Neural cell (in vitro differentiated cells): ENCODE measurements around the gene ANO1. TPM values are rescaled to one million over a fixed set of nuclear protein-coding genes. Genes with fewer than 3 reads are reported as not detected.

ENCODE experiments used
- H2AFZ ChIP-seq: fragments of 200-600, 300-800 bp; sonication (generic), shearing (Covaris generic); 2 replicates; pipeline ENCODE4 v1.6.0; 2014; ENCODE audit warnings: low read depth, mild to moderate bottlenecking, antibody characterized with exemption, low read length, moderate library complexity
- H3F3A ChIP-seq: fragments of 200-600 bp; shearing (Covaris generic); 2 replicates; pipeline ENCODE4 v1.6.1; 2016; ENCODE audit warnings: mild to moderate bottlenecking, moderate library complexity, mixed read lengths, antibody characterized with exemption, low read length; ENCODE audit not compliant: insufficient read depth, poor library complexity, severe bottlenecking
- H3K27ac ChIP-seq: fragments of 200-600, 300-800 bp; sonication (generic), shearing (Covaris generic); 2 replicates; pipeline ENCODE4 v1.5.1; 2014; ENCODE audit warnings: mild to moderate bottlenecking, low read length, moderate library complexity
- H3K27me3 ChIP-seq: fragments of 300-800, 200-600 bp; sonication (generic), shearing (Covaris generic); 2 replicates; pipeline ENCODE4 v1.6.0; 2014; ENCODE audit warnings: mild to moderate bottlenecking, low read depth, low read length, moderate library complexity; ENCODE audit not compliant: insufficient read depth
- H3K36me3 ChIP-seq: fragments of 300-800, 200-600 bp; sonication (generic), shearing (Covaris generic); 2 replicates; pipeline ENCODE4 v1.5.1; 2014; ENCODE audit warnings: mild to moderate bottlenecking, antibody characterized with exemption, low read length, moderate library complexity; ENCODE audit not compliant: insufficient read depth
- H3K4me2 ChIP-seq: fragments of 300-800, 200-600 bp; sonication (generic), shearing (Covaris generic); 2 replicates; pipeline ENCODE4 v1.6.0; 2014; ENCODE audit warnings: mild to moderate bottlenecking, low read length
- H3K4me3 ChIP-seq: fragments of 300-800, 200-600 bp; sonication (generic), shearing (Covaris generic); 2 replicates; pipeline ENCODE4 v1.5.1; 2014; ENCODE audit warnings: mild to moderate bottlenecking, low read length, moderate library complexity
- H3K79me2 ChIP-seq: fragments of 200-600 bp; shearing (Covaris generic); replicated peaks from 2 replicates; pipeline ENCODE4 v1.6.0; 2014; ENCODE audit warnings: mild to moderate bottlenecking, low read length, moderate library complexity; ENCODE audit not compliant: insufficient read depth
- H3K9ac ChIP-seq: fragments of 300-800, 200-600 bp; sonication (generic), shearing (Covaris generic); 2 replicates; pipeline ENCODE4 v1.6.1; 2016; ENCODE audit warnings: mild to moderate bottlenecking, low read length, mixed read lengths
- H3K9me2 ChIP-seq: fragments of 200-600 bp; shearing (Covaris generic); 2 replicates; pipeline ENCODE4 v1.6.1; 2016; ENCODE audit warnings: mild to moderate bottlenecking, low read length, mixed read lengths; ENCODE audit not compliant: insufficient read depth
- H3K9me3 ChIP-seq: fragments of 200-600, 300-800 bp; sonication (generic), shearing (Covaris generic); 2 replicates; pipeline ENCODE4 v1.6.1; 2016; ENCODE audit warnings: mild to moderate bottlenecking, mixed run types, low read length, moderate library complexity, mixed read lengths
- H4K20me1 ChIP-seq: fragments of 200-600 bp; shearing (Covaris generic); 2 replicates; pipeline ENCODE4 v1.6.1; 2016; ENCODE audit warnings: mild to moderate bottlenecking, mixed run types; ENCODE audit not compliant: insufficient read depth
- EP300 ChIP-seq: fragments of 450-650 bp; conservative IDR thresholded peaks from 2 replicates; pipeline ENCODE4 v1.6.1; 2014; ENCODE audit warnings: antibody characterized with exemption, mild to moderate bottlenecking, moderate library complexity; ENCODE audit not compliant: poor library complexity, severe bottlenecking
- EZH2 ChIP-seq: fragments of 200-600, 300-800 bp; shearing (Covaris generic), sonication (generic); IDR thresholded peaks from 2 replicates; pipeline ENCODE4 v1.6.1; 2014; ENCODE audit warnings: antibody characterized with exemption, low read length, borderline replicate concordance, mild to moderate bottlenecking; ENCODE audit not compliant: insufficient read depth, poor library complexity, severe bottlenecking
- MXI1 ChIP-seq: fragments of 450-650 bp; conservative IDR thresholded peaks from 2 replicates; pipeline ENCODE4 v1.6.1; 2014; ENCODE audit warnings: antibody characterized with exemption, mild to moderate bottlenecking; ENCODE audit not compliant: poor library complexity, severe bottlenecking
- POLR2AphosphoS5 ChIP-seq: IDR thresholded peaks from 2 replicates; pipeline ENCODE4 v1.6.1; 2012
- RAD21 ChIP-seq: fragments of 450-650 bp; conservative IDR thresholded peaks from 2 replicates; pipeline ENCODE4 v1.6.1; 2014; ENCODE audit warnings: antibody characterized with exemption, mild to moderate bottlenecking, moderate library complexity
- SMC3 ChIP-seq: fragments of 450-650 bp; conservative IDR thresholded peaks from 2 replicates; pipeline ENCODE4 v1.6.1; 2014; ENCODE audit warnings: antibody characterized with exemption, mild to moderate bottlenecking, moderate library complexity; ENCODE audit not compliant: poor library complexity
- TAF1 ChIP-seq: IDR thresholded peaks from 2 replicates; pipeline ENCODE4 v1.6.1; 2012; ENCODE audit warnings: low read depth
- polyA plus RNA-seq: library from polyadenylated mRNA; depleted of rRNA; stranded (reverse); fragments of >200 nt; gene quantifications from 2 replicates; pipeline ENCODE4 v1.2.3, GENCODE V29; 2014
- TF ChIP-seq, protein P1 (sequence below): IDR thresholded peaks from 2 replicates; pipeline ENCODE4 v1.6.1; 2012; ENCODE audit warnings: borderline replicate concordance
- TF ChIP-seq, protein P2 (sequence below): fragments of 450-650 bp; IDR thresholded peaks from 2 replicates; pipeline ENCODE4 v1.5.1; 2014; ENCODE audit warnings: antibody characterized with exemption, mild to moderate bottlenecking, moderate library complexity; ENCODE audit not compliant: poor library complexity, severe bottlenecking

The ANO1 gene
- polyA plus RNA-seq, 1 donor from 2014 or later: not detected

DNA sequence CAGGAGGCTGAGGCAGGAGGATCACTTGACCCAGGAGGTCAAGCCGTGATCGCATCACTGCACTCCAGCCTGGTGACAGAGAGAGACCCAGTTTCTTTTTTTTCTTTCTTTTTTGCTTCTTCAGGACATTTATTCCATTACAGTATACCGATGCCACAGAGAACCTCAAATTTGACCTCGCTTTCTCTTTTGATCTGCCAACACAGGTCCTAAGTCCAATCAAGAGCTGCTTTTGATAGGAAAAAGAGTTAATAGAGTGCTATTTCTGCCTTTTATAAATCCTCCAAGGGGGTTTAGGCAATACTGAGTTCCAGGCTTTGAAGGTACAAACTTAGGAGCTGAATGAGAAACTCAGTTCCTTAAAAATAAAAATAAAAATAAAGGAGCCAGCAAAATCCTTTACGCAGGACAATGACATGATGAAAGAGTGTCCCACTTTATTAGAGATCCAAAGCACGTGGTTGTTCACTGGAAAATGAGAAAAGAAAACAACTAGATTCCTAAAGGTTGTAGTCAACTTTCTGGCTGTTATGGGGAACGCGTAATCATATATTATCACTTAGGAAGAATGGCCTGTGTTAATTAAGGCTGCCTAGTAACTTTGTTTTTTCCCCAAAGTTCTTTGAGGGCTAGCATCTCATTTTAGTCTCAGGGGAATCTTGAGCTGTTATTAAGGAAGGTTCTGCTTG, 152.2 kb downstream of the ANO1 start:
- Histone ChIP-seq H3K36me3 (no peaks in the 10 kb centered on the region), H3K9me3 (no peaks in the 10 kb centered on the region), H3K9ac (no peak overlapping the region), H3K79me2 (no peaks in the 10 kb centered on the region), H3K27ac (no peak overlapping the region), H4K20me1 (no peaks in the 10 kb centered on the region), H3K4me2 (no peak overlapping the region), H3K9me2 (no peaks in the 10 kb centered on the region), H3K4me3 (no peak overlapping the region), H2AFZ (no peak overlapping the region), H3F3A (no peaks in the 10 kb centered on the region), H3K27me3 (no peaks in the 10 kb centered on the region)
- no peak for TF ChIP-seq SMC3
- TF ChIP-seq, protein P1, sequence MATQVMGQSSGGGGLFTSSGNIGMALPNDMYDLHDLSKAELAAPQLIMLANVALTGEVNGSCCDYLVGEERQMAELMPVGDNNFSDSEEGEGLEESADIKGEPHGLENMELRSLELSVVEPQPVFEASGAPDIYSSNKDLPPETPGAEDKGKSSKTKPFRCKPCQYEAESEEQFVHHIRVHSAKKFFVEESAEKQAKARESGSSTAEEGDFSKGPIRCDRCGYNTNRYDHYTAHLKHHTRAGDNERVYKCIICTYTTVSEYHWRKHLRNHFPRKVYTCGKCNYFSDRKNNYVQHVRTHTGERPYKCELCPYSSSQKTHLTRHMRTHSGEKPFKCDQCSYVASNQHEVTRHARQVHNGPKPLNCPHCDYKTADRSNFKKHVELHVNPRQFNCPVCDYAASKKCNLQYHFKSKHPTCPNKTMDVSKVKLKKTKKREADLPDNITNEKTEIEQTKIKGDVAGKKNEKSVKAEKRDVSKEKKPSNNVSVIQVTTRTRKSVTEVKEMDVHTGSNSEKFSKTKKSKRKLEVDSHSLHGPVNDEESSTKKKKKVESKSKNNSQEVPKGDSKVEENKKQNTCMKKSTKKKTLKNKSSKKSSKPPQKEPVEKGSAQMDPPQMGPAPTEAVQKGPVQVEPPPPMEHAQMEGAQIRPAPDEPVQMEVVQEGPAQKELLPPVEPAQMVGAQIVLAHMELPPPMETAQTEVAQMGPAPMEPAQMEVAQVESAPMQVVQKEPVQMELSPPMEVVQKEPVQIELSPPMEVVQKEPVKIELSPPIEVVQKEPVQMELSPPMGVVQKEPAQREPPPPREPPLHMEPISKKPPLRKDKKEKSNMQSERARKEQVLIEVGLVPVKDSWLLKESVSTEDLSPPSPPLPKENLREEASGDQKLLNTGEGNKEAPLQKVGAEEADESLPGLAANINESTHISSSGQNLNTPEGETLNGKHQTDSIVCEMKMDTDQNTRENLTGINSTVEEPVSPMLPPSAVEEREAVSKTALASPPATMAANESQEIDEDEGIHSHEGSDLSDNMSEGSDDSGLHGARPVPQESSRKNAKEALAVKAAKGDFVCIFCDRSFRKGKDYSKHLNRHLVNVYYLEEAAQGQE: no peak
- TF ChIP-seq, protein P2, sequence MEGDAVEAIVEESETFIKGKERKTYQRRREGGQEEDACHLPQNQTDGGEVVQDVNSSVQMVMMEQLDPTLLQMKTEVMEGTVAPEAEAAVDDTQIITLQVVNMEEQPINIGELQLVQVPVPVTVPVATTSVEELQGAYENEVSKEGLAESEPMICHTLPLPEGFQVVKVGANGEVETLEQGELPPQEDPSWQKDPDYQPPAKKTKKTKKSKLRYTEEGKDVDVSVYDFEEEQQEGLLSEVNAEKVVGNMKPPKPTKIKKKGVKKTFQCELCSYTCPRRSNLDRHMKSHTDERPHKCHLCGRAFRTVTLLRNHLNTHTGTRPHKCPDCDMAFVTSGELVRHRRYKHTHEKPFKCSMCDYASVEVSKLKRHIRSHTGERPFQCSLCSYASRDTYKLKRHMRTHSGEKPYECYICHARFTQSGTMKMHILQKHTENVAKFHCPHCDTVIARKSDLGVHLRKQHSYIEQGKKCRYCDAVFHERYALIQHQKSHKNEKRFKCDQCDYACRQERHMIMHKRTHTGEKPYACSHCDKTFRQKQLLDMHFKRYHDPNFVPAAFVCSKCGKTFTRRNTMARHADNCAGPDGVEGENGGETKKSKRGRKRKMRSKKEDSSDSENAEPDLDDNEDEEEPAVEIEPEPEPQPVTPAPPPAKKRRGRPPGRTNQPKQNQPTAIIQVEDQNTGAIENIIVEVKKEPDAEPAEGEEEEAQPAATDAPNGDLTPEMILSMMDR: no peak
- no peak for TF ChIP-seq MXI1
- TF ChIP-seq EZH2: no peak
- no peak for TF ChIP-seq EP300
- no peak for TF ChIP-seq RAD21
- TF ChIP-seq TAF1: no peak
- TF ChIP-seq POLR2AphosphoS5: no peak

DNA sequence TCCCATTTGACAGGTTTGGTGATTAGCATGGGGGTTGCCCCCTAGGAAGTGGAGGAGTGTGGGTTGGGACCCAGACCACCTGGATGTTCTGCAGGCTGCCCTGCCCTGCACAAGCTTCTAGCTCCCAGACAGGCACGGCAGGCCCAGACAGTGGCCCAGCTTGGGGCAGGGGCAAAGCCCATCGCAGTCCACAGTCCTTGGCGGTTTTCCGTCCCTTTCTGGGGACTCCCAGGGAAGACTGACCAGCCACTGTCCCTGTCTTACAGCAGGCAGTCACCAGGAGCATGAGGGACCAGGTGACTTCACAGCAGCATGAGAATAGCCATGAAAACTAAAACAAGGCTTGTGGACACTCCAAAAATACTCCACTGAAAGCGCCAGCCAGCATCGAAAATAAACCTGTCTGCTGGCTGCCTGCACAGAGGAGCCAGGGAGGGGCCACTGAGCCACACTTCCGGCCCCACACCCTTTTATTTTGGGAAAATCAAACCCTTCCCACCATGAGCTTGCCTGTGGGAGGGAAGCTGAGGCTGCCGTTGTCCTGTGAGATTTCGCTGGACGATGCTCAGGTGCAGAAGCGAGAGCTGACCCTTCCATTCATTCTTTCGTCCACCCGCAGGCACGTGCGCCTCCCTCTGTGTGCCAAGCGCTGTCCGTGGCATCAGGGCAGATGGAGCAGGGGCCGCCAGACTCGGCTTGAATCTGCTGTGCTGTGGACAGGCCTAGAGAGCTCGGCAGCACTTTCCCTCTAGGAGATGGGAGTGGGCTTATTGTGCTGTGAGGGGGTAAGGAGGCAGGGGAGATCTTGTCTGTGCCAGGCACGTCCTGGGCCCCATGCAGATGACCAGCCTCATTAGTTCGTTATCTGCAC, 153.0 kb downstream of the ANO1 start:
- no peaks in the 10 kb centered on the region for H3K36me3 ChIP-seq
- no peaks in the 10 kb centered on the region for H4K20me1 ChIP-seq
- H3K9me3 ChIP-seq: no peaks in the 10 kb centered on the region
- H2AFZ ChIP-seq: no peak overlapping the region
- TF ChIP-seq RAD21 (no peak), POLR2AphosphoS5 (no peak), SMC3 (no peak), EZH2 (no peak), MXI1 (no peak), TAF1 (no peak)
- TF ChIP-seq, protein P2: no peak
- H3K27ac ChIP-seq: no peak overlapping the region
- no peaks in the 10 kb centered on the region for H3K9me2 ChIP-seq
- no peak overlapping the region for H3K9ac ChIP-seq
- H3K4me2 ChIP-seq: no peak overlapping the region
- no peak overlapping the region for H3K4me3 ChIP-seq
- H3K79me2 ChIP-seq: no peaks in the 10 kb centered on the region
- no peaks in the 10 kb centered on the region for H3K27me3 ChIP-seq
- H3F3A ChIP-seq: no peaks in the 10 kb centered on the region
